ENCODE measurements around the gene TAAR6.
"Not testable (repeated sequence)": the region's sequence is repeated elsewhere in the genome, so short reads cannot be mapped to it uniquely, and the experiment has no call there.

Gene TAAR6

GRCh38 chr6:132570221-132570777 lies at the start of gene TAAR6:
Gene TAAR6, plus strand, starts transcription at chr6:132570322. Its CDS starts 0 bp downstream, at chr6:132570322.
- in situ Hi-C loops (cut with MboI; ENCODE audit: low sequenced_read_pairs) = no loop called here

DNA sequence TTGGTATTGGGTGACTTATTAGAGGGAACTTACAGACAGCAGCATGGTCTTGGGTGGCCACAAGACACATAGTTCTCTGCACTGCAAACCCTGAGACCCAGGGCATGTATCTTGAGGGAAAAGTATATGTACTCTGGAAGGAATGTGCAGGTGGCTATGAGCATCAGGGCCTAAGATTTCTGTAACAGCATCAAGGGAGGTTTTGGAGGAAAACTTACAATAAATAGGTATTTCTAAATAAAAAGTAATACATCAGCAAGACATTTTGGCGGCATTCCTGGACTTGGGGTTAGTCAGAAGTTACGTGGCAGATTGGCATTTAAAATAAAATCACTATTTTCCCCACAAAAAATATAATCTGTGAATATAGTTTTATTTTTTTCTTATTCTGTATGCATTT lies 49.2 kb upstream of the TAAR6 start:
- in situ Hi-C loops (cut with MboI; ENCODE audit: low sequenced_read_pairs) = loop anchor here (25.0 kb wide), 1 partner anchor 609 kb away; no protein-coding TSS in a partner anchor

DNA sequence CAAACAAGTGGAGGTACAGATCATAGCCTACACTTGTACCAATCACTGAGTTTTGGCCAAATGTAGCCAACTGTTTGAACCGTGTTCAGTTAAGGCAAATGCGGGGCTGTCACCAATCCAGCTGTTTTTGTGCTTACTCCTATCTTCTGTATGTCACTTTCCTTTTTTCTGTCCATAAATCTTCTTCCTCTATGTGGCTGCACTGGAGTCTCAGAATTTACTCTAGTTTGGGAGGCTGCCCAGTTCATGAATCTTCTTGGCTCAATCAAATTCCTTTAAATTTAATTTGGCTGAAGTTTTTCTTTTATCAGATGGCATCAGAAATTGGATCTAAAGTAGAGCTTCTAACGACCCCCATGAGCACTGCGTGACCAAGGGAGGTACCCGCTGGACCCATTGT lies 45.5 kb upstream of the TAAR6 start:
- in situ Hi-C loops (cut with MboI; ENCODE audit: low sequenced_read_pairs) = loop anchor here (25.0 kb wide), 1 partner anchor 612 kb away; no protein-coding TSS in a partner anchor

GRCh38 chr6:132525866-132526265 lies 44.3 kb upstream of the TAAR6 start:
- in situ Hi-C loops (cut with MboI; ENCODE audit: low sequenced_read_pairs) = no loop called here

- in situ Hi-C loops (cut with MboI; ENCODE audit: low sequenced_read_pairs) = no loop called here
Observed at GRCh38 chr6:132526461-132526860, 43.7 kb upstream of the TAAR6 start.

DNA sequence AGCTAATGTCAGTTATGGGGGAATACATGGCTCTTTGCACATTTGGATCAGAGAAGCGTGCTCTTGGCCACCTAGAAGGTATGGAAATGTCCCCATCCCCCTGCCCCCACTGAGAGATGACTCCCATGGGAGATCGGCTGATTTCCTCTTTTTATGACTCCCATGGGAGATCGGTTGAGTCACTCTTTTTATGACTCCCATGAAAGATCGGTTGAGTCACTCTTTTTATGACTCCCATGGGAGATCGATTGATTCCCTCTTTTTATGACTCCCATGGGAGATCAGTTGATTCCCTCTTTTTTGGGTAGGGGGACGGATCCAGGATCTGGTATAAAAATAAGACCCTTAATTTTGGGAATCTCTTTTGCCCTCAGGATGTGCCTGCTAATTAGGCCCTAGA lies 42.3 kb upstream of the TAAR6 start:
- in situ Hi-C loops (cut with MboI; ENCODE audit: low sequenced_read_pairs) = no loop called here

DNA sequence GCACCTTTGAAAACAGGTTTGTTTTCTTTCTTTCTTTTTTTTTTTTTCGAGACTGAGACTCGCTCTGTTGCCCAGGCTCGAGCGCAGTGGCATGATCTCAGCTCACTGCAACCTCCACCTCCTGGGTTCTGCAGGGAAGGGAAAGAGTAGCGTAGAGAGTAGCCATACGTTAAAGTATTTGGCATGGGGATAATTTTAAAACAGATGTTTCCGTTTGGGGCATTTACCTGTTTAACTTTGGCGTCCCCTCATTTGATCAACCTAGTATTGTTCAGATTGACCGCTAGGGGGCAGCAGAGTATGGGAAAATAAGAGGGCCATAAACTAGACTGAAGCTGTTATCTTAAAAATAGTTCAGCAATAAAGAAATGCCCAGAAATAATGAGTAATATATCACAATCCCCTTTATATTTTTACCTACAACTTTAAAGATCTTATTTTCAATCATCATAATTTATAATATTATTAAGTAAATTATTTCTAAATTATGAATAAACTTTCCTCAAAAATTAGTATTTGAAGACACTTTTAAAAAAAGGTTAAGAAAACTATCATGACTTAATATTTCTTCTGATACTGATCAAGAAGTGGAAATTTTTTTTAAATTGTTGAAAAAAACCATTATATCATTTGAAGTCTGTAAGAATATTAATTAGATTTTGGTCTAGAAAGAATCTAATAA lies 39.7 kb upstream of the TAAR6 start:
- in situ Hi-C loops (cut with MboI; ENCODE audit: low sequenced_read_pairs) = no loop called here

- in situ Hi-C loops (cut with MboI; ENCODE audit: low sequenced_read_pairs) = not testable (repeated sequence)
Observed at GRCh38 chr6:132534546-132534945, 35.6 kb upstream of the TAAR6 start.

DNA sequence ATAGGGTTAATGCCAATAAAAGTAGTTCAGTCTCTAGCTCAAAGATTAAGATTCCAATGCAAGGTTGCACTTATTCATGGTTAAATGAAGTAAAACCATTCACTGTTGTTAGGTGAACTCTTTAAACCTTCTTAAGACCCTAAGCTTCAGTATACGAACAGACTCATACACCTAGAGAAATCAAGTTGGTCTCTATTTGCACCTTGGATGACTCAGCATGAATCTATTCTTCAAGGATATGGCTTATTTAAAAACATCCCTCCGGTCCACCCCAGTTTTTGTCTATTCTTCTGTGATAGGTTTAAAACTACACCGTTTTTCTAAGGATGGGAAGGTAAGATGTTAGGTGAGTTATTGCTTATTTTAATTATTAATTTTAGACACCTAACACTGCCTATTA lies 33.0 kb upstream of the TAAR6 start:
- in situ Hi-C loops (cut with MboI; ENCODE audit: low sequenced_read_pairs) = no loop called here

DNA sequence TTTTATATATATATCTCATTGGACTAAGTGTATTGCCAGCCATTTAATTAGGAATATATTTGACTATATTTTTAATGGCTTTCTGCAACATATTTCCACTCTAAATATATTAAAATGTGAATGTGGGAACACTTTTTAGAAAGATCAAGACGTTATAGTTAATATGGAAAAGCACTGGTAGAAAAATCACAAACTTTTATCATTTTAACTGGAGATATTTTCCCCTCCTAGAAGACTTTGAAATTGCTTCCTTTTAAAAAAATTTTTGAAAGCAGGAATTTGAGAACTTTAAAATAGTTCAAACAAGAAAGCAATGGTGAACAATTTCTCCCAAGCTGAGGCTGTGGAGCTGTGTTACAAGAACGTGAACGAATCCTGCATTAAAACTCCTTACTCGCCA lies 32.1 kb upstream of the TAAR6 start, which contains the start of gene TAAR9:
TAAR9 (plus strand) TSS at position 301 of the 400 bp plus-strand sequence; CDS start at position 314, 13 bp downstream.
- in situ Hi-C loops (cut with MboI; ENCODE audit: low sequenced_read_pairs) = no loop called here

DNA sequence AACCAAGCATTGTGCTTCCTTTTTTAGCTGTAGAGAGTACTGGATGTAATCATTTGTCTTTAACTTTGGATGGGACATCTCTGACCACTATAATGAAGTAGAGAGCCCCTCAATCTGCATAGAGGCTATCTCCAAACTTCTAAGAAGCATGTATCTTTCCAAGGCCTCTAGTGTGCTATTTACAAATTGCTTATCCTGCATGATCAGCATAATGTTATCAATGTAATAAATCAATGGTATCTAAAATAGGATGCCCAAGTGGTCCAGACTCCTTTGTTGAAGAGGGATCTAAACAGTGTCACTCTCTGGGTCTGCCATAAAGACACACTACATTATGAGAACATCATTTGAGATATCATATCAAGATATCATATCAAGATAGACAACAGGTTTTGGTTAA lies 25.3 kb upstream of the TAAR6 start:
- in situ Hi-C loops (cut with MboI; ENCODE audit: low sequenced_read_pairs) = no loop called here

- in situ Hi-C loops (cut with MboI; ENCODE audit: low sequenced_read_pairs) = no loop called here
Observed at GRCh38 chr6:132548746-132549463, 21.2 kb upstream of the TAAR6 start.

GRCh38 chr6:132551214-132551613 lies 18.9 kb upstream of the TAAR6 start:
- in situ Hi-C loops (cut with MboI; ENCODE audit: low sequenced_read_pairs) = no loop called here

DNA sequence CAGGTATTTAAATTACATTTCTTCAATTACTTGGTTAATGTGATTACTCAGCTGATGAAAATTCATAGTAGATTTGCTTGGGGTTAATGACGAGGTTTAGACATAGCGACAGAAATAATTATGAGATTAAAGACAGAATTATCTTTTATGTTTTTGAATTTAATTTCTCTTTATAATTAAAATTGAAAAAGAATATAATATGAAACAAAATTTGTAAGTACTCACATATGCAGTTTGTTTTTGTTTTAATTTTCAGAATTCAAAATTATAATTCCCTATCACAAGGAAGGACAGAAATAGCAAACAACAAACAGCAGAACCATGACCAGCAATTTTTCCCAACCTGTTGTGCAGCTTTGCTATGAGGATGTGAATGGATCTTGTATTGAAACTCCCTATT lies 17.8 kb upstream of the TAAR6 start, which contains the start of gene TAAR8:
TAAR8 (plus strand) TSS at position 301 of the 400 bp plus-strand sequence; CDS start at position 322, 21 bp downstream.
- in situ Hi-C loops (cut with MboI; ENCODE audit: low sequenced_read_pairs) = no loop called here

DNA sequence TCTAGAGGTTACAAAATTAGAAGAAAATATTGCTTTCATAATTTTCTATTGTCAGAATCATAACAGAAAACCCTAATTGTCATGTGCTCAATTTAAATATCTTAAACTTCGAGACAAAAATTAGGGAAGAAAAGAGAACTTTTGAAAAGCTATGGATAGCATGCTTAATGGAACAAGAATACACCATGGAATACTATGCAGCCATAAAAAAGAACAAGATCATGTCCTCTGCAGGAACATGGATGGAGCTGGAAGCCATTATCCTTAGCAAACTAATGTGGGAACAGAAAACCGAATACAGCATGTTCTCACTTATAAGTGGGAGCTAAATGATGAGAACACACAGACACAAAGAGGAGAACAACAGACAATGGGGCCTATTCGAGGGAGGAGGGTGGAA lies 10.0 kb upstream of the TAAR6 start:
- in situ Hi-C loops (cut with MboI; ENCODE audit: low sequenced_read_pairs) = not testable (repeated sequence)

DNA sequence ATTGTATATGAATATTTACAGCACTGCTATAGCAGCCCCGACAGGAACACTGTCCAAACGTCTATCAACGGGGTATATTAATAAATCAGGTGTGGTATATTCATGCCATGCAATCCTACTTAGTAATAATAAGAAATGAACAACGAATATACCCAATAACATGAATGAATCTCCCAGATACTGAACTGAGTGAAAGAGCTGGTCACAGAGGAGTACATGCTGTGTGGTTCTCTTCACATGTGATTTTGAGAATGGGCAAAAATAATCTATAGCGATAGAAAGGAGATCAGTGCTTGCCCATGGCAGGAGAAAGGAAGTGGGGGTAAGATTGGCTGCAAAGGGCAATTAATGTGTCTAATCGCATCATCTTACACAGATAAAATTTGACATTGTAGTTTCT lies 3.7 kb upstream of the TAAR6 start:
- in situ Hi-C loops (cut with MboI; ENCODE audit: low sequenced_read_pairs) = no loop called here

GRCh38 chr6:132567566-132567965 lies 2.6 kb upstream of the TAAR6 start:
- in situ Hi-C loops (cut with MboI; ENCODE audit: low sequenced_read_pairs) = no loop called here

DNA sequence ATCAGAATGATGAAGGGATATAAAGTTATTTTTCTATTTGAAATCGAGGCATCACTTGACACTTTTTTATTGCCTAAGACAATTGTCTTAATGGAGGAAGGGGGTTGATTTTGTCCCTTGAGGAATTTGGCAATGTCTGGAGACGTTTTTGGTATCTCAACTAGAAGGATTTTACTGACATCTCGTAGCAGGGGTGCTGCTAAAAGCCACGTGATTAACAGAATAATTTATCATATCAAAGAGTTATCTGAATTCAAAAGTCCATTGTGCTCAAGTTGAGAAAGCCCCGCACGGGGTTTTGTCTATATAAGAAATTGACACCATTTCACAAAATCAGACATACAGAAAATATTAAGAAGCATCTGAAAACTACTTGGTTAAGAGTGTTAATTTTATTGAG lies 1.5 kb upstream of the TAAR6 start:
- in situ Hi-C loops (cut with MboI; ENCODE audit: low sequenced_read_pairs) = no loop called here

- in situ Hi-C loops (cut with MboI; ENCODE audit: low sequenced_read_pairs) = no loop called here
Observed at GRCh38 chr6:132569170-132569569, 952 bp upstream of the TAAR6 start.

- in situ Hi-C loops (cut with MboI; ENCODE audit: low sequenced_read_pairs) = no loop called here
Observed at GRCh38 chr6:132571774-132572173, 1.7 kb downstream of the TAAR6 start.

GRCh38 chr6:132584698-132585097 lies 14.6 kb downstream of the TAAR6 start:
- in situ Hi-C loops (cut with MboI; ENCODE audit: low sequenced_read_pairs) = no loop called here

DNA sequence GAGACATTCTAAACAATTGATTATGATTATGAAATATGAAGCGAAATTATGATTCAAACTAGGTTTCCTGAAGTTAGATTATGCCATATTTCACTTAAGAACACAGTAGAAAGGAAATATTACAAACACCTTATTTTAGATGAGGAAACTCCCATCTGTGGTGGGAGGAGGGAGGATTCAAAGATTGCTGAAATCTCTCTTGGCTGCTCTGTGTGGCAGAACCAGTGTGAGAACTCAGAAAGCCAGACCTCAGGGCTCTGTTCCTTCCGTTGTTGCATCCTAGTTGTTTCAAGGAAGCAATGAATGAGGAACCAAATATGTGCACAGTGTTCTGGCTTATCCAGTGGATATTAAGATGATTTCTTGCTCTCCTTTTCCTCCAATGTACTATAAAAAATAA lies 17.3 kb downstream of the TAAR6 start:
- in situ Hi-C loops (cut with MboI; ENCODE audit: low sequenced_read_pairs) = no loop called here

Data from HL-60/S4 treated with phorbol 12-myristate 13-acetate at 8.2 ng/mL for 4 days and 3 days (cell line).